Measurements from ENCODE around the gene SH3RF1. TPM values are rescaled to one million over a fixed set of nuclear protein-coding genes. Genes with fewer than 3 reads are reported as not detected.

SH3RF1 gene
- total RNA-seq, 1 experiment from 2014 or later, result 16.6 TPM

GRCh38 chr4:169252339-169253112 is 18.2 kb downstream of the SH3RF1 start (continued):
- TF ChIP-seq CTCF (IDR thresholded peaks at IDR 0.05), result no peak

GRCh38 chr4:169251291-169252235 is 19.2 kb downstream of the SH3RF1 start:
- POLR2A ChIA-PET, result interaction anchor here (0.6 kb wide), 1 partner anchor 9 kb away, joined by 3 read pairs; no protein-coding TSS in a partner anchor

More at GRCh38 chr4:169251291-169252235, 19.2 kb downstream of the SH3RF1 start:
- peaks cover 9% of the 10 kb centered on the region for H3K36me3 Mint-ChIP-seq
- DNase-seq (ENCODE audit: low spot score) (no peak), ATAC-seq (peak; percentile 81)
- peaks cover 9% of the 10 kb centered on the region for H3K9me3 Mint-ChIP-seq
- no peak overlapping the region for H3K4me3 Mint-ChIP-seq
- TF ChIP-seq HMGA2 (CRISPR knock-in tag; IDR thresholded peaks at IDR 0.05) (no peak), OVOL2 (CRISPR knock-in tag; IDR thresholded peaks at IDR 0.05; ENCODE audit: borderline replicate concordance) (no peak), MAX (CRISPR knock-in tag; IDR thresholded peaks at IDR 0.05) (no peak), SOX15 (CRISPR knock-in tag; IDR thresholded peaks at IDR 0.05) (no peak), ZNF317 (CRISPR knock-in tag; IDR thresholded peaks at IDR 0.05; ENCODE audit: borderline replicate concordance, low read depth) (no peak), FOXK1 (CRISPR knock-in tag; IDR thresholded peaks at IDR 0.05) (no peak), E2F1 (CRISPR knock-in tag; IDR thresholded peaks at IDR 0.05) (no peak), NFE2L1 (CRISPR knock-in tag; IDR thresholded peaks at IDR 0.05) (no peak), AFF4 (CRISPR knock-in tag; IDR thresholded peaks at IDR 0.05; ENCODE audit: borderline replicate concordance) (no peak), FOXJ3 (CRISPR knock-in tag; IDR thresholded peaks at IDR 0.05; ENCODE audit: borderline replicate concordance) (no peak), NFYB (CRISPR knock-in tag; conservative IDR thresholded peaks at IDR 0.05; ENCODE audit: low read depth) (no peak), ZNF232 (CRISPR knock-in tag; IDR thresholded peaks at IDR 0.05) (no peak), ZNF263 (CRISPR knock-in tag; IDR thresholded peaks at IDR 0.05; ENCODE audit: low read depth) (no peak), ZNF512 (CRISPR knock-in tag; IDR thresholded peaks at IDR 0.05; ENCODE audit: borderline replicate concordance) (no peak), SMAD3 (CRISPR knock-in tag; IDR thresholded peaks at IDR 0.05; ENCODE audit: borderline replicate concordance) (no peak), ELF4 (CRISPR knock-in tag; IDR thresholded peaks at IDR 0.05; ENCODE audit: low read depth) (no peak), PREB (CRISPR knock-in tag; IDR thresholded peaks at IDR 0.05; ENCODE audit: borderline replicate concordance) (no peak), ZMAT4 (CRISPR knock-in tag; IDR thresholded peaks at IDR 0.05) (no peak), STAT6 (CRISPR knock-in tag; conservative IDR thresholded peaks at IDR 0.05; ENCODE audit: low read depth) (no peak)
- CTCF ChIA-PET, result no interaction called here
- peaks cover 68% of the 10 kb centered on the region for H3K4me1 Mint-ChIP-seq
- no peaks in the 10 kb centered on the region for H3K27me3 Mint-ChIP-seq (ENCODE audit: low read depth)
- peak overlapping the region; percentile 95 for H3K27ac Mint-ChIP-seq
